AG10803 (cell line): ENCODE measurements around the gene NAALAD2.
"Not testable (repeated sequence)": the region's sequence is repeated elsewhere in the genome, so short reads cannot be mapped to it uniquely, and the experiment has no call there.

Source experiments
- DNase-seq: peaks from one replicate; pipeline ENCODE4 v3.0.0; 2010; ENCODE audit warnings: low read depth
- H3K4me3 ChIP-seq: 2 replicates; pipeline ENCODE4 v1.5.1; 2011; ENCODE audit warnings: mild to moderate bottlenecking, low read length, control low read depth
- CTCF ChIP-seq: conservative IDR thresholded peaks from 2 replicates; pipeline ENCODE4 v1.5.1; 2011; ENCODE audit warnings: mild to moderate bottlenecking, low read length, control low read depth, inconsistent platforms

NAALAD2 gene

GRCh38 chr11:90202342-90202741 lies 67.9 kb downstream of the NAALAD2 start:
- H3K4me3 ChIP-seq, result no peak overlapping the region
- no peak for DNase-seq
- no peak for TF ChIP-seq CTCF

- no peak overlapping the region for H3K4me3 ChIP-seq
- DNase-seq, result no peak
- TF ChIP-seq CTCF, result no peak
These were observed 69.9 kb downstream of the NAALAD2 start for GRCh38 chr11:90204407-90204806.

- peak; percentile 97 for TF ChIP-seq CTCF
- H3K4me3 ChIP-seq, result no peak overlapping the region
- peak; percentile 67 for DNase-seq
These were observed 70.6 kb downstream of the NAALAD2 start for GRCh38 chr11:90204832-90205646.

GRCh38 chr11:90207992-90208391 lies 73.5 kb downstream of the NAALAD2 start:
- DNase-seq, H3K4me3 ChIP-seq: not testable (repeated sequence)

GRCh38 chr11:90208857-90209256 lies 74.4 kb downstream of the NAALAD2 start:
- H3K4me3 ChIP-seq, result no peak overlapping the region
- DNase-seq, result no peak
- no peak for TF ChIP-seq CTCF

- TF ChIP-seq CTCF, result no peak
- DNase-seq, result no peak
These were observed 78.9 kb downstream of the NAALAD2 start for GRCh38 chr11:90213322-90213721.

GRCh38 chr11:90216611-90217010 lies 82.1 kb downstream of the NAALAD2 start:
- TF ChIP-seq CTCF, result no peak
- no peak overlapping the region for H3K4me3 ChIP-seq
- DNase-seq, result no peak

More at GRCh38 chr11:90213322-90213721, 78.9 kb downstream of the NAALAD2 start:
- H3K4me3 ChIP-seq, result no peak overlapping the region
